ENCODE results near the gene LRRC27. TPM values are rescaled to one million over a fixed set of nuclear protein-coding genes. Genes with fewer than 3 reads are reported as not detected.
"Not testable (repeated sequence)": the region's sequence is repeated elsewhere in the genome, so short reads cannot be mapped to it uniquely, and the experiment has no call there.

Gene LRRC27
- total RNA-seq, 1 donor from 2014 or later, result 22.8 TPM

DNA sequence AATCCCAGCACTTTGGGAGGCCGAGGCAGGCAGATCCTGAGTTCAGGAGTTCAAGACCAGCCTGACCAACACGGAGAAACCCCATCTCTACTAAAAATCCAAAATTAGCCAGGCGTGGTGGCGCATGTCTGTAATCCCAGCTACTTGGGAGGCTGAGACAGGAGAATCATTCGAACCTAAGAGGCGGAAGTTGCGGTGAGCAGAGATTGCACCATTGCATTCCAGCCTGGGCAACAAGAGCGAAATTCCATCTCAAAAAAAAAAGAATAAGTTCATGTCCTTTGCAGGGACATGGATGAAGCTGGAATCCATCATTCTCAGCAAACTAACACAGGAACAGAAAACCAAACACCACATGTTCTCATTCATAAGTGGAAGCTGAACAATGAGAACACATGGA, 17.1 kb upstream of the LRRC27 start:
- not testable (repeated sequence) for DNase-seq

DNA sequence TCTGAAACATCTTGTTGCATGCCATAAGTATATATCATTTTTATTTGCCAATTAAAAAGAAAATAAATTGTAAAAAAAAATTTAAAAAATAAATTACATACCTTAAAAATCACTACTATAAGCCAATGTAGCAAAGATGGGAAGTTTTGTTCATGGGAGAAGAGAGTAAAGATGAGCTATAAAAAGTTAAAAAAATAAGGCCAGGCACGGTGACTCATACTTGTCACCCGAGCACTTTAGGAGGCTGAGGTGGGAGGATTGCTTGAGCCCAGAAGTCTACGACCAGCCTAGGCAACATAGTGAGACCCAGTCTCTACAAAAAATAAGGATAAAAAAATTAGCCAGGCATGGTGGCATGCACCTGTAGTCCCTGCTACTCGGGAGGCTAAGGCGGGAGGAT, 15.9 kb upstream of the LRRC27 start:
- no peak for DNase-seq

DNA sequence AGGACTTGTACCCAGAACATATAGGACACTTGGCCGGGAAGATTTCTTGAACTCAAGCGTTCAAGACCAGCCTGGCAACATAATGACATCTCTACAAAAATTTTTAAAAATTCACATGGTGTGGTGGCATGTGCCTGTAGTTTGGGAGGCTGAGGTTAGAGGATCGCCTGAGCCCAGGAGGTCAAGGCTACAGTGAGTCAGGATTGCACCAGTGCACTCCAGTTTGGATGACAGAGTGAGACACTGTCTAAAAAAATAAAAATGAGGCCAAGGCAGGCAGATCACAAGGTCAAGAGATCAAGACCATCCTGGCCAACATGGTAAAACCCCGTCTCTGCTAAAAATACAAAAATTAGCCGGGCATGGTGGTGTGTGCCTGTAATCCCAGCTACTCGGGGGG, 14.5 kb upstream of the LRRC27 start:
- not testable (repeated sequence) for DNase-seq

DNA sequence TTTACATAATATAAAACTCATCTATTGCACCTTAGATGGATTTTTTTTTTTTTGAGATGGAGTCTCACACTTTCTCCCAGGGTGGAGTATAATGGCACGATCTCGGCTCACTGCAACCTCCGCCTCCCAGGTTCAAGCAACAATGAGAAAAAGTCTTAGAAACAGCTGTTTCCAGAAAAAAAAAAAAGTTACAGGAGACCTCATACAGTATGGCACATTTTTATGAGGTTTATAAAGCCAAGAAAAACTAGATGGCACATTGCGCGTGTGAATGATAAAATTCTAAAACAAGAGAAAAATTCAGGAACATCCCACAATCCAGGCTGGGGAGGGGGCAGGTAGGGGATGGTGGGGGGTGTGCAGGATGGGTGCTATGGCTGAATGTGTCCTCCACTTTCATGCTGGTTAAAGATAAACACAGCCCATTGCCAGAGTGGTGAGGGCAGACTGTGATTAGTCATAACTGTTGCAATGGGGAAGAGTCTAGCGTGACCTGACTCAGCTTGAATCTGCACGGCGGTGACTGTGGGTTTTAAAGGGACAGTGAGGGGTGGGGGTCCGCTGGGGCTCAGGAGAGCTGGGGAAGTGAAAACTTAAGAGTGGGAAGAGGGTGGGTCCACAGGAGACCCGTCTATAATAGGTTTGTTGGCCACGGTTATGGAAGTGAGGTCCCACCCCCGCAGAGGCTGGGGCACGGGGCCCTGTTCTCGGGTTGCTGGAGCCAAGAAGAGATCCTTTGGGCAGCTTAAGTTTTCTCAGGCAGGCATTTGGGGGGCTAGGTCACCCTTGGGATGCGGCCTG, 11.9 kb upstream of the LRRC27 start:
- DNase-seq, result no peak

DNA sequence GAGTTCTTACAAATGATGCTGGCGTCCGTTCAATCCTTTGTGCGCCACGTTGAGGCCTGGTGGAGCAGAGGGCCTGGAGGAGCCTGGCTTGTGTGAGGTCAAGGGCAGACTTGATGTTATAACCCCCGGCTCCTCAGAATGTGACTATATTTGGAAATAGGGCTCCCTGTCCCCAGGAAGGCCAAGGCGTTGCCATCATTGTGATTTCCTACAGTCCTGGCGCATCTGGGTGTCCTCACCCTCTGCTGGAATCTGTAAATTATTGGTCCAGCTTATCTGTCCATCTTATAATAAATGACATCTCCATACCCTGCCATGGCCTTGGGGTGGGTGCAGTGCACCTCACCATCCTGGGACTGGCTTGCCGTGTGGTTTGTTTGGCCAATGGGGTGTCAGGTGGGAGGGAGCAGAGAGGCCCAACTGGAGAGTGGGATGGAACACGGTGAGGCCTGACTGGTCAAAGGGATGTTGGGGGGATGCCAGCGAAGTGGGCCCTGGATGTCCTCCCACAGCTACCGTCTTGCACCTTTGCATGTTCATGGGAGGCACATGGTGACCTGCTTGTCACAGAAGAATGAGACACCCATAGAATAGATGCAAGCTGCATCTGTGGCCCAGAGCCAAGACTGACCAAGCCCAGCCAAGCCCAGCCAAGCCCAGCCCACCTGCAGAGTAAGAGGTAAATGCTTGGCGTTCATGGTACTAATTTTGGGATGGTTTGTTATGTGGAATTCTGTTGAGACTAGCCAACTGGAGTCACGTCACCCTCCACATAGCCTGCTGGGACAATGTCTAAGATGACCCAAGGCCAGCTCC, 11.1 kb upstream of the LRRC27 start:
- DNase-seq, result no peak

DNA sequence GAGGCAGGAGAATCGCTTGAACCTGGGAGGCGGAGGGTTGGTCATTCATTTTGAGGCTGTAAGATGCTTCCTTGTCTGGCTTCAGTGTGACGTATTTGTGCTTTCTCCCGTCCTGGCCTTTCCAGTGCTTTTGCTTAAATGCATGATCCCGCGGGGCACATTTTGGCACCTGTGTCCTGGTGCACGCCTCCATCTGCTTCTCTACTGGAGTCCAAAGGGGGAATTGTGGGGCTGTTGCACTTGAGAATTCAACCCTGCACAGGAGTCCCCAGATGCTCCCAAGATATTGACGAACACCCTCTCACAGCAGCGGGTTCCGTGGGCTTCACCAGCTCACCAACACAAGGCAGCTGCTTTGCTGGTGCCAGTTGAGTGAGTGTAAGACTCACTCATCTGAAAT, 10.3 kb upstream of the LRRC27 start:
- no peak for DNase-seq

DNA sequence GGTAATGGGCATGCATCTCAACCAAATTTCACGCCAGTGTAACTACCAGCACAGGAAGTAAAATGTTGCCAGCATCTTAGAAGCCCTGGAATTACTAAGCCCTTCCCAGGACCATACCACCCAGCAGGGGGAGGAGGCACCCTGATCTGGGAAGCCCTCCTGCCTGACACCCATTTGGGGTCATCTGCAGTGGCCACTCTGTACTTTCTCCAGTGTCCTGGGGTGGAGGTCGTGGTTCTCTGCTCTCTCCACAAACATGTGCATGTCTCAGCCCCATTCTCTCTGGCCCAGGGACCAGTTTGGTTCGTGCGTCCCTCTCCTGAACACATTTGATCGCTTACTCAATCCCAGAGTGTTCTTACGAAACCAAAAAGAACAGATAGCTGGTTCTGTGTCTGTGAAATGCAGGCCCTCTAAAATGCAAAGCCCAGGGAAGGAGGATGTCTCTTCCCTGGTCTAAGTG, 9.4 kb upstream of the LRRC27 start:
- no peak for DNase-seq

DNA sequence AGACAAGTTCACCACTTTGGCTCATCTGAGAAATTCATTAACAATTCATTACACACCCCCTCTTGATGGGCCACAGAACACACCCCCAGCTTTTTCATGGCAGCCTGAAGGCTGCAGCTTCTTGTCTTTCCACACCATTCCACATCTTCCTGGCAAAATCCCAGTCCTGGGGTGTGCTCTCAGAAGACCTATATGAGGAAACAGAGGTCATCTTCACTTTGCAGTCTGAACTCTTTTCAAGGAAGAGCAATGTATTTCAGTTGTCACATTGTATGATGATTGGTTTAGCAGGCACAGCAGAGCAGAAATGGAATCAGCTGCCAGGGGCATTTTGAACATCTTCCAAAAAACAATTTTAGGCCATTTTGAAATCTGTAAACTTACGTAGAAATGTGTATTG, 7.8 kb upstream of the LRRC27 start:
- DNase-seq, result no peak

DNA sequence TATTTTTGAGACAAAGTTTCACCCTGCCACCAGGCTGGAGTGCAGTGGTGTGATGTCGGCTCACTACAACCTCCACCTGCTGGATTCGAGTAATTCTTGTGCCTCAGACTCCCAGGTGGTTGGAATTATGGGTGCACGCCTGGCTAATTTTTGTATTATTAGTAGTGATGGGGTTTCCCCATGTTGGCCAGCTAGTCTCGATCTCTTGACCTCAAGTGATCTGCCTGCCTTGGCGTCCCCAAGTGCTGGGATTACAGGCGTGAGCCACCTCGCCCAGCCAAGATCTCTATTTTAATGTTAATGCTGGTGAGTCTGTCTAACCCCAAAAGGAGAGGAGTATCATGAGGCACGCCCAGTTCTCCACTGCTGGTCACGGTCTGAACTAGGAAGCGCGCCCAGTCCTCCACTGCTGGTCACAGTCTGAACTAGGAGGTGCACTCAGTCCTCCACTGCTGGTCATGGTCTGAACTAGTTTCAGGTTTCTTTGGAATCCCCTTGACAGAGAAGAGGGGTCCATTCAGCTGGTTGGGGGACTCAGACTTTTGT, 5.6 kb upstream of the LRRC27 start:
- no peak for DNase-seq

DNA sequence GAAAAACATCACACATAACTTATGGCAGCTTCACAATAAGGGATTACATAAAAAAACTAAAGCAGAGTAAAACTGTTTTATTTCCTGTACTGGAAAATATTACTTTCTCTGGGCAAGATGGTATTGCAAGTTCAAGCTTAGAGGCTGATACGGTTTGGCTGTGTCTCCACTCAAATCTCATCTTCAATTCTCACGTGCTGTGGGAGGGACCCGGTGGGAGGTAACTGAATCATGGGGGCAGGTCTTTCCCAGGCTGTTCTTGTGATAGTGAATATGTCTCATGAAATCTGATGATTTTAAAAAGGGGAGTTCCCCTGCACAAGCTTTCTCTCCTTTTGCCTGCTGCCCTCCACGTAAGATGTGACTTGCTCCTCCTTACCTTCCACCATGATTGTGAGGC, 5.1 kb upstream of the LRRC27 start:
- DNase-seq, result no peak

DNA sequence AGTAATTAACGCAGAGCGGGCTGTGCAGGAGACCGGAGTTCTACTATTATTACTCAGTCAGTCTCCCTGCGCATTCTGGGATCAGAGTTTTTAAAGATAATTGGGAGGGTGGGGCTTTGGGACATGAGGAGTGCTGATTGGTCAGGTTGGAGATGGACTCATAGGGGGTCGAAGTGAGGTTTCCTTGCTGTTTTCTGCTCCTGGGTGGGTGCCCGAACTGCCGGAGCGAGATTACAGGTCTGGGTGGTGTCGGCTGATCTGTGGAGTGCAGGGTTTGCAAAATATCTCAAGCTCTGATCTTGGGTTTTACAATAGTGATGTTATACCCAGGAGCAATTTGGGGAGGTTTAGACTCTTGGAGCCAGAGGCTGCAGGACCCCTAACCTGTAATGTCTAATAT, 3.9 kb upstream of the LRRC27 start:
- no peak for DNase-seq

DNA sequence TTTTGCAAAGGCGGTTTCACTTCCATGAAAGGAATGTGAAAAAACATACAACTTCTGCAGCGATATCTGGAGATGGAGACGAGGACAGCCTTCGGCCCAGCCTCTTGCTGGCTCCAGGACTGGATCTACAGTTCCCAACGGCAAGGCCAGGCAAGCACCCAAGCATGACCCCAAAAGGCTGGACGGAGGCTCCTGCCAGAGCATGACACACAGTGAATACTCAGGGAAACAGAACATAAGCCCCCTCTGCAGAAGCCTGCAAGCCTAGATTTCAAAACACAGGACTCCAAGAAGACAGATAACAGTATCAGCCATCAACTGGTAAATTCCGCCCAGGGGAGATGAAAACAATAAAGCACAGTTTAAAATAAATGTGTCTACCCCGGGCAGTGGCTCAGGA, 3.3 kb upstream of the LRRC27 start:
- DNase-seq, result no peak

DNA sequence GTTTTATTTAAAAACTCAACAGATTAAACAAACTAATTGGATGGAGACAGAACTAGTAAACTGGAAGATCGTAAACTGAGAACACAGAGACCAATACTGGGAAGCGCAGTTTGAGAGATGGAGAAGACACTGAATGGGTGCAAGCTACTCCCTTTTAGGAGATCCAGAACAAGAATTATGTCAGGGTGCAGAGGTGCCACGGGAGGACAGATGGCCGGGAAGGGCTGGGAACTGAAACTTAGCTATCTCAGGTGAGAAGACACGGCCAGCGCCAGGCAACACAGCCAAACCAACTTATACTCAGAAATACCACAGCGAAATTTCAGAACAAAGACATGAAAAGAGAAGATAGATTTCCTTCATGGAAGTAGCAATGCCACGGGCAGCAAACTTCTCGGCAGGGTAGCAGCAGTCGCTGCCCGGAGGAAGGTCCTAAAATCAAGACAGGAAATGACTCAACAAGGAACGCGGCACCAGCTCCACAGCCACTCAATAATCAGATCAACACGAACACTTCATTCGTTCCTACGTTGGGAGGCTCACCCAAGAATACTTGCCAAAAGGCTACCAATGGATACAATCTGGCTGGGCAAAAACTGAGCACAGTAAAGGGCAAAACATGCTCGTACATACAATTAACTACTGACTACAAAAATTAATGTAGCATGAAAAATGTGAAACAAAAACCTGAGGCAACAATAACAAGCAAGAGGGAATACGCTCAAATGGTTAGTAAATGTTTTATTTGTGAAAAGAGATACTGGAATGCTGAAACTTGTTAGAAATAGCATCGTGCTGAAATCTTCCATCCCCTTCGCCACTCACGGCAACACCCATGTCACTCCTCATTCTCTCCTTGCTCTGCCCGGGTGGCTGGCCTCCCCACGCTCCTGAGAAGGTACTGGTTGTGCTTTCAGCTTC, 2.2 kb upstream of the LRRC27 start:
- no peak for DNase-seq

DNA sequence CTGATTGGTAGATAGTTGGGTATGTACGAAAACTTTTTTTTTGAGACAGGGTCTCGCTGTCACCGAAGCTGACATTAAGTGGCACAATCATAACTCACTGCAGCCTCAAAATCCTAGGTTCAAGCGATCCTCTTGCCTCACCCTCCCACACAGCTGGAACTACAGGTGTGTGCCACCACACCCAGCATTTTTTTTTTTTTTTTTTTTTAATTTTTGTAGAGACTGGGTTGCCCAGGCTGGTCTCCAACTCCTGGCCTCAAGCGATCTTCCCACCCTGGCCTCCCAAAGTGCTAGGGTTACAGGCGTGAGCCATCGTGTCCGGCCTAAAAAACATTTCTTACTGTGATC, 1.5 kb upstream of the LRRC27 start:
- DNase-seq, result no peak

DNA sequence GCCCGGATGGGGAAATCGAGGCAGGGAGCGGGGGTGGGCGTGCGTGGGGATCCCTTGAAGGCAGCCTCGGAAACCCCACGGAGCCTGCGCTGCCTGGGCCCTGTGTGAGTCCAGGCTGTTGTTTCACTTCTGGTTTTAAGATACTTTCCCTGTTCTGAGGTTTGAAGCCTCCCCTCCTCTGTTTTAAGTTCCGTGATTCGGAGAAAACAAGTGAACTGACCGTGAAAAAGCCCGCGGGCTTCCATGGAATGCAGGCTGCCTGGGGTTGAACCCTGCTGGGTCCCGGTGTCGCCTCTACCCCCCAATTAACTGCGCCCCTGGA, 401 bp downstream of the LRRC27 start:
- DNase-seq, result no peak

DNA sequence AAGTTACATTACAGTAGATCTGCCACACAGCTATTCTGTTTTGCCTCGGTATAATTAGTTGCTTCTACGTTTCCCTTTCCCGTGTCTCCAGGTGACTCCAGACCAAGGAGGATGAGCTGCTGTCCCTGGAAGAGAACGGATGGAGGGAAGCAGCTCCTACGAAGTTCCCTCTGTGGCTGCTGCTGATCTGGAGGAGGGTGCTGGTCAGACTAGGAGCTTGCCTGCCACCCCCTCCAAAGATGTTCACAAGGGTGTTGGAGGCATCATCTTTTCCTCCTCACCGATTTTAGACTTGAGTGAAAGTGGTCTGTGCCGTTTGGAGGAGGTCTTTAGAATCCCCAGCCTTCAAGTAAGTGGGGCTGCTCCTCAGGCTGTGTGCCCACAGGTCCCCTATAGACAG, 1.4 kb downstream of the LRRC27 start:
- DNase-seq, result no peak

DNA sequence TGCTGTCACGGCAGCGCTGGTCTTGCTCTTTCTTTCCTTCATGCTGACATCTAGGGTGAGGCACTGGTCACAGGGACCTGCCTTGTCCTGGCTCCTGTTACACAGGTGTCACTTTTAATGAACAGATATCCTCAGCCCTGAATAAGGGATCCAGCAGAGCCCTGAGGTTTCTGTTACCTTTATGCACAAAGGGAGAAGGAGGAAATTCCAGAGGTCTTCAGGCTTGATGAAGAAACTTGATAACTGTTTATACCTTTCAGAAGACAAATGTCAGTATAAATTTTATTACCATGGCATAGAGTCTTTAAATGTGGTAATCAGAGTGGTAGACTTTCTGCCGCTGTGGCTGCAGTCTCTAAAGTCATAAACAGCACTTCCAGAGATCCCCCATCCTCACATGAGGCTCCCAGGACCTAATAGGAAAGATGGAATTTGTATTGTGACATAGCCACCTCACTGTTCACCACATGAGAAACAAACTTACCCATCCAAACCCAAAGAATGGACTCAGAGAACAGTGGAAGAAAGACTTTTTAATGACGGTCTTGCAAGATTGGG, 2.7 kb downstream of the LRRC27 start:
- no peak for DNase-seq

DNA sequence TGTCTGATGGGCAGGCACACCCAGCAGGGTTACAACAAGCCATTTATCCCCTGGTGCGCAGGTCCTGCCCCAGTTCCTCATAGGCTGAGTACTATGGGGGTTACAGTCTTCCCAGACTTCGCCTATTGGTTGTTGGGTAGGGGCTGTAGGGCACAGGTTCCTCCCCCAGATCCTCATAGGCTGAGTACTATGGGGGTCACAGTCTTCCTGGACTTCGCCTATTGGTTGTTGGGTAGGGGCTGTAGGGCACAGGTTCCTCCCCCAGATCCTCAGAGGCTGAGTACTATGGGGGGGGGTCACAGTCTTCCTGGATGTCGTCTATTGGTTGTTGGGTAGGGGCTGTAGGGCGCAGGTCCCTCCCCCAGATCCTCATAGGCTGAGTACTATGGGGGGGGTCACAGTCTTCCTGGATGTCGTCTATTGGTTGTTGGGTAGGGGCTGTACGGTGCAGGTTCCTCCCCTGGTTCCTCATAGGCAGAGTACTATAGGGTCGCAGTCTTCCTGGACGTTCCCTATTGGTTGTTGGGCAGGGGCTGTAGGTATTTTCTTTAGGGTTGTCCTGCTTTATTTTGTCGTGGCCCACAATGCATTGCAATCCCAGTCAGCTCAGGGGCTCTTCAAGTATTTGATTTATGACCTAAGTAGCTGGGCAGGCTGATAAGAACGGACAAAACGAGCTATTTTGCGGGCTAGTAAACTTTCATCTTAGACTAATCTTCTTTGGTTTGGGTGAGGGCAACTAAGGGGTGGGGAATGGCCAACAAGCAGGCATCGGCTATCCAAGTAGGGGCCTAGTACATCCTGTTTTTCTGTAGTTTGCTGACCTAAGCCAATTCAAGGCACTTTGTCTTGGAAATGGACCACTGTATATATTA, 3.4 kb downstream of the LRRC27 start:
- no peak for DNase-seq

DNA sequence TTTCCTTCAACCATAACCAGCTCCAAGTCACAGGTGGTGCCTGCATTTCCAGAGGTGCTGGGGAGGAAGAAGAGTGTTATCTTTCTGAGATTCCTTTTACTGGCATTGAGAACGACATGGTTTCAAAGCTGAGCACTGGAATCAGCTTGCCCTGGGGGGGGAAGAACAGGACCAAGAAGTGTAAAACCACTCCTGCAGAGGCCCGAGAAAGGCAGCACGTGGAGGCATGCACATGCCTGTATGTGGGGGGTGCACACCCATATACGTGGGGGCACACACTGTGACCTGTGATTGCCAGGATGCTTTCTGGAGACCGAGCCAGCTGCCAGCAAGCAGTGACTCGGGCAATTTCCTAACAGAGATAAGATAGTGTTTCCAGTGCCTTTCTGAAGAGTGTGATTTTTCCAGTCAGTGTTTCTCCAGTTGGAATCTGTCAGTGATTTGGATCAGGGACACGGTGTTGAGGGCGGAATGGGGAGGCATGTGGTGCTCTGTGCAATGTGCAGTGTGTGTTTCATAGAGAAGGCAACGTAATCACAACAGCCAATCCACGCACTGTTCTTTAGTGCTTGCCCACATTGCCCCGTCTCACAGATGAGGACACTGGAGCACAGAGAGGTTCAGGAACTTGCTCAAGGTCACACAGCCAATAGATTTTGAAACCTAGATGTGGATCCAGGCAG, 4.2 kb downstream of the LRRC27 start:
- DNase-seq, result no peak

DNA sequence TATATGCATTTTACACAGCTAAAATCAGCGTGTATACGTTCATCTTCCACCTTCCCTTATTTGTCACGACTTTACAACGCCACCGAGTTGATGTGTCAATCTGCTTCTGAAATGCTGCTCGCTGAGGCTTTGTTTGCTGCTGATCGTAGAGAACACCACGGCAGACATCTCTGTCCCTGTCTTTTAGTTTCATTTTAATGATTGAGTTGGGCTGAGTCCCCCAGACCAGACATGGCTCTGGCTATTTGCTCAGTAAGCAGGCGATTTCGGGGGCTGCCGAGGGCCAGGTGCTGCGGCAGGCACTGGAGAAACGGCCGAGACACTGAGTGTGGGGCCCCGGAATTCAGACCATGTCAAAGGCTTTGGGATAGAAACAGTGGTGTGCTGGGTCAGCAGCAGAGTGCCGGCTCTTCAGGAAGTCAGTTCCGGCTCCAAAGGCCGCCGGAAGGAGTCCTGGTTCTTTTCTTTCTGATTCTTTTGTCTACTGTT, 5.0 kb downstream of the LRRC27 start:
- DNase-seq, result no peak

Measured in occipital lobe (tissue), 2 donors.